SK-N-SH (cell line): ENCODE measurements around the gene GYG1. TPM values are rescaled to one million over a fixed set of nuclear protein-coding genes. Genes with fewer than 3 reads are reported as not detected.

Experiments
- CTCF ChIA-PET: fragments of 300-600, 350-600 bp; formaldehyde crosslinking; extraction: SDS; loops from one replicate; lab custom pipeline; 2021; lab: Yijun Ruan, JAX
- POLR2A ChIA-PET: fragments of 350-600 bp; sonication (Branson Sonifier 250); formaldehyde crosslinking; extraction: SDS; loops from one replicate; lab custom pipeline; 2020; ENCODE audit warnings: antibody characterized with exemption, inconsistent platforms; lab: Yijun Ruan, JAX
- DNase-seq: peaks from one replicate; pipeline ENCODE4 v3.0.0; 2012
- H2AFZ ChIP-seq: fragments of 200-600 bp; sonication (generic); 2 replicates; pipeline ENCODE4 v1.8.1; 2016; ENCODE audit warnings: antibody characterized with exemption, mild to moderate bottlenecking, low read depth
- H3F3A ChIP-seq: fragments of 200-600 bp; sonication (generic); replicated peaks from 2 replicates; pipeline ENCODE3; 2016; ENCODE audit warnings: antibody characterized with exemption, mild to moderate bottlenecking; ENCODE audit not compliant: insufficient read depth
- H3K27ac ChIP-seq, 2 experiments: fragments of 200-500 bp in 1 of 2; fragments of 200-600 bp in 1 of 2; sonication (Bioruptor generic) in 1 of 2; sonication (generic), shearing (Covaris generic) in 1 of 2; 2 replicates each; pipeline versions ENCODE4 v1.5.1 to v1.6.1; 2014 to 2016; ENCODE audit warnings: low read depth in 2 of 2, inconsistent platforms in 1 of 2, low read length in 1 of 2, mild to moderate bottlenecking in 1 of 2, mixed read lengths in 1 of 2
- H3K27me3 ChIP-seq: fragments of 200-600 bp; sonication (generic), shearing (Covaris generic); 2 replicates; pipeline ENCODE4 v1.6.1; 2016; ENCODE audit warnings: mixed run types; ENCODE audit not compliant: insufficient read depth
- H3K36me3 ChIP-seq, 2 experiments: fragments of 200-500 bp in 1 of 2; fragments of 200-600 bp in 1 of 2; sonication (Bioruptor generic) in 1 of 2; sonication (generic) in 1 of 2; replicated peaks in 1 of 2; 2 replicates each; pipeline versions ENCODE3 to v1.5.1; 2014 to 2016; ENCODE audit warnings: low read length in 1 of 2, mild to moderate bottlenecking in 1 of 2; ENCODE audit not compliant: insufficient read depth in 2 of 2, control insufficient read depth in 1 of 2
- H3K4me1 ChIP-seq, 2 experiments: fragments of 200-500 bp in 1 of 2; fragments of 200-600 bp in 1 of 2; sonication (Bioruptor generic) in 1 of 2; sonication (generic), shearing (Covaris generic) in 1 of 2; 2 replicates each; pipeline versions ENCODE4 v1.5.1 to v1.6.1; 2014 to 2016; ENCODE audit warnings: low read depth in 1 of 2, low read length in 1 of 2, mixed run types in 1 of 2; ENCODE audit not compliant: insufficient read depth in 2 of 2, control insufficient read depth in 1 of 2
- H3K4me2 ChIP-seq: fragments of 200-600 bp; sonication (generic), shearing (Covaris generic); 2 replicates; pipeline ENCODE4 v1.6.1; 2017; ENCODE audit warnings: mixed run types
- H3K4me3 ChIP-seq, 2 experiments: fragments of 200-500 bp in 1 of 2; fragments of 200-600 bp in 1 of 2; sonication (Bioruptor generic) in 1 of 2; sonication (generic), shearing (Covaris generic) in 1 of 2; 2 replicates each; pipeline versions ENCODE4 v1.5.1 to v1.8.1; 2014 to 2016; ENCODE audit warnings: low read depth in 2 of 2, inconsistent platforms in 1 of 2, low read length in 1 of 2, mild to moderate bottlenecking in 1 of 2, mixed read lengths in 1 of 2, moderate library complexity in 1 of 2
- H3K79me2 ChIP-seq: fragments of 200-600 bp; sonication (generic); 2 replicates; pipeline ENCODE4 v1.8.1; 2017; ENCODE audit warnings: mild to moderate bottlenecking; ENCODE audit not compliant: insufficient read depth
- H3K9ac ChIP-seq: fragments of 200-600 bp; sonication (generic); 2 replicates; pipeline ENCODE4 v1.6.1; 2017; ENCODE audit warnings: mixed run types
- H3K9me2 ChIP-seq: fragments of 200-600 bp; sonication (generic); 2 replicates; pipeline ENCODE4 v1.6.1; 2017; ENCODE audit warnings: mixed run types
- H3K9me3 ChIP-seq: fragments of 200-600 bp; sonication (generic); 2 replicates; pipeline ENCODE4 v1.6.1; 2017; ENCODE audit warnings: mixed run types, mild to moderate bottlenecking, moderate library complexity
- H4K20me1 ChIP-seq: fragments of 200-600 bp; sonication (generic); 2 replicates; pipeline ENCODE4 v1.6.1; 2017; ENCODE audit warnings: mild to moderate bottlenecking, mixed run types; ENCODE audit not compliant: insufficient read depth
- CHD2 ChIP-seq: fragments of 150-350 bp; IDR thresholded peaks from 2 replicates; pipeline ENCODE4 v1.6.1; 2018; ENCODE audit warnings: low read length; ENCODE audit not compliant: partially characterized antibody
- CTCF ChIP-seq: fragments of 200-600 bp; sonication (generic); IDR thresholded peaks from 2 replicates; pipeline ENCODE4 v1.6.1; 2017; ENCODE audit warnings: antibody characterized with exemption, mild to moderate bottlenecking, moderate library complexity
- EP300 ChIP-seq, 2 experiments: IDR thresholded peaks; 2 replicates each; pipeline versions ENCODE4 v1.4.0 to v1.6.1; 2012; ENCODE audit warnings: borderline replicate concordance in 1 of 2, low read depth in 1 of 2, low read length in 1 of 2
- FOXM1 ChIP-seq: IDR thresholded peaks from 2 replicates; pipeline ENCODE4 v1.4.0; 2012; ENCODE audit warnings: low read depth, mild to moderate bottlenecking
- GABPA ChIP-seq: IDR thresholded peaks from 2 replicates; pipeline ENCODE4 v1.4.0; 2012; ENCODE audit warnings: low read depth, mild to moderate bottlenecking
- GATA2 ChIP-seq: sonication (generic); formaldehyde crosslinking; IDR thresholded peaks from 2 replicates; pipeline ENCODE4 v1.5.0; 2020; ENCODE audit warnings: mild to moderate bottlenecking, missing genetic modification reagents
- IRF3 ChIP-seq: fragments of 150-350 bp; IDR thresholded peaks from 2 replicates; pipeline ENCODE4 v1.6.1; 2016; ENCODE audit warnings: mild to moderate bottlenecking, low read depth, low read length
- MAX ChIP-seq: IDR thresholded peaks from 2 replicates; pipeline ENCODE4 v1.4.0; 2012; ENCODE audit warnings: low read depth
- NRF1 ChIP-seq: IDR thresholded peaks from 2 replicates; pipeline ENCODE4 v1.6.1; 2012; ENCODE audit warnings: low read depth, mild to moderate bottlenecking, low read length
- POLR2AphosphoS5 ChIP-seq: IDR thresholded peaks from 2 replicates; pipeline ENCODE4 v1.6.1; 2012; ENCODE audit warnings: low read depth, low read length
- RAD21 ChIP-seq: IDR thresholded peaks from 2 replicates; pipeline ENCODE4 v1.6.1; 2012; ENCODE audit warnings: mild to moderate bottlenecking, low read length
- RCOR1 ChIP-seq: fragments of 150-350 bp; IDR thresholded peaks from 2 replicates; pipeline ENCODE4 v1.6.1; 2017; ENCODE audit warnings: antibody characterized with exemption, low read length
- REST ChIP-seq: IDR thresholded peaks from 2 replicates; pipeline ENCODE4 v1.6.1; 2012; ENCODE audit warnings: mild to moderate bottlenecking, low read depth, low read length, moderate library complexity
- SMC3 ChIP-seq: IDR thresholded peaks from 2 replicates; pipeline ENCODE4 v1.6.1; 2012; ENCODE audit warnings: low read depth, low read length, improper control_type of control experiment
- TEAD4 ChIP-seq: IDR thresholded peaks from 2 replicates; pipeline ENCODE4 v1.4.0; 2012; ENCODE audit warnings: mild to moderate bottlenecking, borderline replicate concordance; ENCODE audit not compliant: insufficient read depth
- USF2 ChIP-seq: fragments of 150-350 bp; IDR thresholded peaks from 2 replicates; pipeline ENCODE4 v1.6.1; 2017; ENCODE audit warnings: antibody characterized with exemption, low read length, low read depth, borderline replicate concordance
- WGBS: methylation state at CpG from one replicate; pipeline ENCODE4 v1.1.6; 2017; ENCODE audit warnings: low lambda C conversion rate; 5-methylcytosine and 5-hydroxymethylcytosine counted together
- polyA plus RNA-seq, 3 experiments: library from polyadenylated mRNA; depleted of rRNA; stranded (reverse); fragments of >200 nt; gene quantifications; 2 replicates each; pipeline ENCODE4 v1.2.3, GENCODE V29; 2012

Gene GYG1
- polyA plus RNA-seq, 1 of the 3 experiments (the other 2 are of a cell fraction), result 16.8 TPM

- peaks cover 3 to 4% of the 10 kb centered on the region in 2 experiments; a peak in 1 of 4 replicates for H3K4me1 ChIP-seq
- no peak overlapping the region for H3K27ac ChIP-seq
- no peak overlapping the region for H3K4me3 ChIP-seq
- no peaks in the 10 kb centered on the region for H3K9me2 ChIP-seq
- H3K27me3 ChIP-seq, result no peaks in the 10 kb centered on the region
- 95% methylated on average over 4 of the region's 4 CpGs for WGBS
- no peaks in the 10 kb centered on the region for H3K9me3 ChIP-seq
- peaks cover 4% of the 10 kb centered on the region for H3F3A ChIP-seq
- H2AFZ ChIP-seq, result peak overlapping the region; percentile 99; the same call in 1 of the 2 replicates
- H4K20me1 ChIP-seq, result no peaks in the 10 kb centered on the region
- TF ChIP-seq GABPA (no peak), EP300 (IDR thresholded peaks at IDR 0.05; ENCODE audit: borderline replicate concordance in 1 of 2, low read depth in 1 of 2, low read length in 1 of 2) (no peak), FOXM1 (no peak), POLR2AphosphoS5 (no peak), GATA2 (CRISPR knock-in tag) (no peak), IRF3 (no peak), RCOR1 (no peak), NRF1 (no peak), REST (no peak), CTCF (no peak), TEAD4 (no peak), RAD21 (no peak), CHD2 (no peak), USF2 (no peak), SMC3 (no peak), MAX (no peak)
- H3K79me2 ChIP-seq, result peaks cover 6% of the 10 kb centered on the region; the same call in 1 of the 2 replicates
- ChIA-PET POLR2A (no interaction called here), CTCF (interaction anchor here (0.8 to 1.5 kb wide), 3 partner anchors 11 to 36 kb away, joined by 3 to 4 read pairs (median 3); no protein-coding TSS in a partner anchor)
- H3K9ac ChIP-seq, result no peak overlapping the region
- DNase-seq, result no peak
- H3K4me2 ChIP-seq, result no peak overlapping the region
- H3K36me3 ChIP-seq, result peaks cover 2 to 7% of the 10 kb centered on the region in 2 experiments
Observed at GRCh38 chr3:148990236-148990635, 1.1 kb upstream of the GYG1 start.
